ENCODE measurements around the gene SNX30.

DNA sequence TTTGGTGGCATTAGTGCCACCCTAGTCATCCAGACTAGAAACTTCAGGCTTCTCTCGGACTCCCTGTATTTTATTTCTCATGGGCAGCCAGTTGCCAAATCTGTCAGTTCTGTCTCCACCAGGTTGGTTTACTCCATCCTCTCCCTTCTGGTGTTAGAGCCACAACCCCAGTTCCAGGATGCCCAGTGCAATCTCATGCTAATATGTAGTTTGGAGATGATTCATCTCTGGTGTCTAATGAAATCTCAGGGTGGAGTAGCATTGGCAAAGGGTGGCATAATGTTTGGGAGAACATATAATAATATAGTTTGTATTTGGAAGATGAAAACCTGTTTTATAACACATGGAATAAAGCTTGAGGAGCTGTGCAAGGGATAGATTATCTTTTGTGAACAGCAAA, 109.9 kb downstream of the SNX30 start:
- TF ChIP-seq, protein P1, sequence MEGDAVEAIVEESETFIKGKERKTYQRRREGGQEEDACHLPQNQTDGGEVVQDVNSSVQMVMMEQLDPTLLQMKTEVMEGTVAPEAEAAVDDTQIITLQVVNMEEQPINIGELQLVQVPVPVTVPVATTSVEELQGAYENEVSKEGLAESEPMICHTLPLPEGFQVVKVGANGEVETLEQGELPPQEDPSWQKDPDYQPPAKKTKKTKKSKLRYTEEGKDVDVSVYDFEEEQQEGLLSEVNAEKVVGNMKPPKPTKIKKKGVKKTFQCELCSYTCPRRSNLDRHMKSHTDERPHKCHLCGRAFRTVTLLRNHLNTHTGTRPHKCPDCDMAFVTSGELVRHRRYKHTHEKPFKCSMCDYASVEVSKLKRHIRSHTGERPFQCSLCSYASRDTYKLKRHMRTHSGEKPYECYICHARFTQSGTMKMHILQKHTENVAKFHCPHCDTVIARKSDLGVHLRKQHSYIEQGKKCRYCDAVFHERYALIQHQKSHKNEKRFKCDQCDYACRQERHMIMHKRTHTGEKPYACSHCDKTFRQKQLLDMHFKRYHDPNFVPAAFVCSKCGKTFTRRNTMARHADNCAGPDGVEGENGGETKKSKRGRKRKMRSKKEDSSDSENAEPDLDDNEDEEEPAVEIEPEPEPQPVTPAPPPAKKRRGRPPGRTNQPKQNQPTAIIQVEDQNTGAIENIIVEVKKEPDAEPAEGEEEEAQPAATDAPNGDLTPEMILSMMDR (IDR thresholded peaks at IDR 0.05): no peak
- TF ChIP-seq POLR2A (IDR thresholded peaks at IDR 0.05) (no peak), POLR2AphosphoS5 (IDR thresholded peaks at IDR 0.05) (no peak)
